ENCODE results near the gene MYT1. TPM values are rescaled to one million over a fixed set of nuclear protein-coding genes. Genes with fewer than 3 reads are reported as not detected.
A peak's percentile ranks its signal among the peaks of the same experiment; 100 is the strongest.

Gene MYT1
- total and polyA plus RNA-seq, 2 of the 13 experiments (the other 11 are each of a cell fraction or from before 2014, with no cell fraction given): 0.58 to 2.5 TPM

DNA sequence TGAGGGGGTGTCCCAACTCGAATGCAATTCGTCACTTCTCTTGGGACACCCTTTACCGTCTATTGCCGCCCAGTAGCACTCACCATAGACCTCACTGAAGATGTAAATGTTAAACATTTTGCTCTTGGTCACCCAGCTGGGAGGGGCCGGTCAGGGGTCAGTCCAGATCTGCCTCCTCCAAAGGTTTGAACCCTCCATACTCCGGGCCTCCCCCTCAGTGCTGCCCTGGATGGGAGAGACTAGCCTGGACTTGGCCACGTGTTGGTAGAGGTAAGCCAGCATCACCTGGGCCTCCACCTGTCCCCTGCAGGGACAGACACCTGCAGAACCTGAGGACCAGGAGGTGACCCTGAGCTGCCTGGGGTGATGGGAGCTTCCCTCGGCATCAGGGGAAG lies 5.0 kb upstream of the MYT1 start (continued):
- TF ChIP-seq, protein P1, sequence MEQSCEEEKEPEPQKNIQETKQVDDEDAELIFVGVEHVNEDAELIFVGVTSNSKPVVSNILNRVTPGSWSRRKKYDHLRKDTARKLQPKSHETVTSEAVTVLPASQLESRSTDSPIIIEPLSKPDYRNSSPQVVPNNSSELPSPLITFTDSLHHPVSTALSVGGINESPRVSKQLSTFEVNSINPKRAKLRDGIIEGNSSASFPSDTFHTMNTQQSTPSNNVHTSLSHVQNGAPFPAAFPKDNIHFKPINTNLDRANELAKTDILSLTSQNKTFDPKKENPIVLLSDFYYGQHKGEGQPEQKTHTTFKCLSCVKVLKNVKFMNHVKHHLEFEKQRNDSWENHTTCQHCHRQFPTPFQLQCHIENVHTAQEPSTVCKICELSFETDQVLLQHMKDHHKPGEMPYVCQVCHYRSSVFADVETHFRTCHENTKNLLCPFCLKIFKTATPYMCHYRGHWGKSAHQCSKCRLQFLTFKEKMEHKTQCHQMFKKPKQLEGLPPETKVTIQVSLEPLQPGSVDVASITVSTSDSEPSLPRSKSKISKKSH (CRISPR knock-in tag; IDR thresholded peaks at IDR 0.05; ENCODE audit: borderline replicate concordance): no peak

DNA sequence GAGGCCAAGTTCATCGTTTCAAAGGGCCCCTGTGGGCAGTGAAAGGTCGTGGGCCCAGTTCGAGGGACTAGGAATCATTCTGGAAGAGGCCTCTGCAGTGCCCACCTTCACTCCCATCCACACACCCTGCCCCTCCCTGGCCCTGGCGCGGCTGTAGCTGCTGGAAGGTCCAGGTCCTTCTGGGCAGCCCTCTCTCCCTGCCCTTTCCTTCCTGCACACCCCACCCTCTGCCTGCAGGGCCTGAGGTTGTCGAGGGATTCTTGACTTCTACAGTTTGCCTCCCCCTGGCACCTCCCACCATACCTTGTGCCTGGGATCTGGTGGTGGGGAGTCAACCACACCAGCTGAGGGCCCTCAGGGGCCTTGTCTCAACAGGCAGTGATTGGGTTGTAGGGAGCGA lies 4.5 kb upstream of the MYT1 start:
- peaks cover 7% of the 10 kb centered on the region; the same call in 1 of the 2 replicates for H4K20me1 ChIP-seq (ENCODE audit: insufficient read depth, low read length)
- no peaks in the 10 kb centered on the region for H3K79me2 ChIP-seq (ENCODE audit: insufficient read depth, low read length)
- DNase-seq (ENCODE audit: low spot score) (no peak), FAIRE-seq (no peak), ATAC-seq (no peak)
- no peaks in the 10 kb centered on the region for H3K36me3 ChIP-seq (replicated peaks in 1 of 2; ENCODE audit: control insufficient read depth in 1 of 2, insufficient read depth in 2 of 2, low read length in 2 of 2)
- peaks cover 25% of the 10 kb centered on the region; the same call in 1 of the 2 replicates for H3K4me1 ChIP-seq (ENCODE audit: insufficient read depth, low read length)
- WGBS (ENCODE audit: low lambda C conversion rate): 18% methylated on average over 7 of the region's 7 CpGs
- H3K4me2 ChIP-seq (ENCODE audit: low read depth, low read length): no peak overlapping the region
- in situ Hi-C loops (cut with HindIII; ENCODE audit: extremely low pct_ligation_motif_present, low pct_unique_long_range_greater_than_20kb): no loop called here
- POLR2A ChIA-PET: no interaction called here
- TF ChIP-seq AHR (CRISPR knock-in tag; IDR thresholded peaks at IDR 0.05): 0 out of 2 replicates have a peak, but pooled peaks have one; percentile 11
- no peak for TF ChIP-seq KDM6A (CRISPR knock-in tag; IDR thresholded peaks at IDR 0.05; ENCODE audit: low read depth)
- TF ChIP-seq, protein P2, sequence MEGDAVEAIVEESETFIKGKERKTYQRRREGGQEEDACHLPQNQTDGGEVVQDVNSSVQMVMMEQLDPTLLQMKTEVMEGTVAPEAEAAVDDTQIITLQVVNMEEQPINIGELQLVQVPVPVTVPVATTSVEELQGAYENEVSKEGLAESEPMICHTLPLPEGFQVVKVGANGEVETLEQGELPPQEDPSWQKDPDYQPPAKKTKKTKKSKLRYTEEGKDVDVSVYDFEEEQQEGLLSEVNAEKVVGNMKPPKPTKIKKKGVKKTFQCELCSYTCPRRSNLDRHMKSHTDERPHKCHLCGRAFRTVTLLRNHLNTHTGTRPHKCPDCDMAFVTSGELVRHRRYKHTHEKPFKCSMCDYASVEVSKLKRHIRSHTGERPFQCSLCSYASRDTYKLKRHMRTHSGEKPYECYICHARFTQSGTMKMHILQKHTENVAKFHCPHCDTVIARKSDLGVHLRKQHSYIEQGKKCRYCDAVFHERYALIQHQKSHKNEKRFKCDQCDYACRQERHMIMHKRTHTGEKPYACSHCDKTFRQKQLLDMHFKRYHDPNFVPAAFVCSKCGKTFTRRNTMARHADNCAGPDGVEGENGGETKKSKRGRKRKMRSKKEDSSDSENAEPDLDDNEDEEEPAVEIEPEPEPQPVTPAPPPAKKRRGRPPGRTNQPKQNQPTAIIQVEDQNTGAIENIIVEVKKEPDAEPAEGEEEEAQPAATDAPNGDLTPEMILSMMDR (CRISPR knock-in tag; IDR thresholded peaks at IDR 0.05): no peak
- TF ChIP-seq HOXD1 (CRISPR knock-in tag; IDR thresholded peaks at IDR 0.05): no peak
- TF ChIP-seq ZMYM3 (CRISPR knock-in tag; IDR thresholded peaks at IDR 0.05): no peak
- H2AFZ ChIP-seq (ENCODE audit: low read length): no peak overlapping the region
- H3K27ac ChIP-seq (ENCODE audit: extremely low read length, insufficient read depth, low read length): no peak overlapping the region
- intact Hi-C loops (cut with micrococcal nuclease; ENCODE audit: unreplicated experiment): no loop called here
- H3K27me3 ChIP-seq (ENCODE audit: control insufficient read depth in 1 of 2, insufficient read depth in 2 of 2, low read length in 2 of 2): peaks cover 18 to 66% of the 10 kb centered on the region in 2 experiments
- H3K4me3 ChIP-seq (replicated peaks in 1 of 3; ENCODE audit: insufficient read depth in 1 of 3, low read depth in 2 of 3, low read length in 3 of 3): no peak overlapping the region
- no peaks in the 10 kb centered on the region for H3K9me3 ChIP-seq (ENCODE audit: low read length)
- CTCF ChIA-PET (ENCODE audit: low intra/inter-chr PET ratio, low total read pairs): no interaction called here
- no TSS peak for BruUV-seq (replicated peaks)
- no peak overlapping the region for H3K9ac ChIP-seq (ENCODE audit: insufficient read depth, low read depth, low read length)

Data from HepG2 (cell line).